Activated CD4-positive, alpha-beta T cell treated with anti-CD3 and anti-CD28 coated beads, Interleukin-10, Interleukin-2, amounts not matched to agents 100 ng/mL and 50 ng/mL, durations not matched to agents 16 hours and 8 hours (primary cell): ENCODE measurements around the gene C19orf18.
"Not testable (repeated sequence)": the region's sequence is repeated elsewhere in the genome, so short reads cannot be mapped to it uniquely, and the experiment has no call there.

Source experiments
- DNase-seq: peaks from one replicate; pipeline ENCODE4 v3.0.0-alpha.2; 2020

Gene C19orf18

GRCh38 chr19:57974434-57974833, at the start of gene C19orf18:
Gene C19orf18, minus strand, starts transcription at chr19:57974534. Its CDS starts 102 bp downstream, at chr19:57974432.
- no peak for DNase-seq

DNA sequence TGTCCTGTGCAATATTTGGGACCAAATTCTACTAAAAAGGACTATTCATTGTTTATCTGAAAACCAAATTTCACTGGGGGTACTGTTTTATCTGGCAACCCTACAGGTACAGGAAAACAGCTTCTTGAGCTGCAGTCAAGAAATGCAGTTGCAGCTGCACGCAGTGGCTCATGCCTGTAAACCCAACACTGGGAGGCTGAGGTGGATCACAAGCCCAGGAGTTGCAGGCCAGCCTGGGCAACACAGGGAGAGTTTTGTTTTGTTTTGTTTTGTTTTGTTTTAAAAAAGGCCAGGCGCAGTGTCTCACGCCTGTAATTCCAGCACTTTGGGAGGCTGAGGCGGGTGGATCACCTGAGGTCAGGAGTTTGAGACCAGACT, 47.9 kb upstream of the C19orf18 start:
- DNase-seq, result no peak

DNA sequence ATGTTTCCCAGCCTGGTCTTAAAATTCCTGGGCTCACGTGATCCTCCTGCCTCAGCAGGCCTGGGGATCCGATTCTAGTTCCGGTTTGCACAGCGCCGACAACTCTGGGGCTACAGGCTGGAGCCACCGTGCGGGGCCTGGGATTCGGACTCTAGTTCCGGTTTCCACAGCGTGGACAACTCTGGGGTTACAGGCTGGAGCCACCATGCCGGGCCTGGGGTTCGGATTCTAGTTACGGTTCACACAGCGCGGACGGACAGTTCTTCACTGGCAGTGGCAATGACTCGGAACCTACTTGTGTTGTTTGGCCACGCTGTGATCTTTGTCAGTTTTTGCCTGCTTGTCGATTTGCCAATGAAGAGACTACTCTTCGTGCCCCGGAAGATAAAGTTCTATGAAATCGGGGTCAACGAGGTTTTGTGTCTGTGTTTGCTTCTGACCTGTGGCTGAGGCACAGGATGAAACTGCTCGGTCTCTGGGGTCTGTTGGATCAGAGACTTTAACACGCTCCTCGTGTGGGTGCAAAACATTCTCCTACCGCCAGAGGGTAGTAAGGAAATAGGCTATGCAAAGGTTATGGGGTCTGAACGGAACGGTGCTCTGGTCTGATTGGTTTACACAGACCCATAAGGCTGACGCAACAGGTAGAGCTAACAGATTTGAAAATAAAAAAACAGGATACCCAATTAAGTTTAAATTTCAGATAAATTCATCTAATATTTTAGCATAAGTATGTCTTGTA, 47.4 kb upstream of the C19orf18 start:
- peak; percentile 16 for DNase-seq

GRCh38 chr19:58020129-58020528, 45.8 kb upstream of the C19orf18 start:
- DNase-seq, result no peak

DNA sequence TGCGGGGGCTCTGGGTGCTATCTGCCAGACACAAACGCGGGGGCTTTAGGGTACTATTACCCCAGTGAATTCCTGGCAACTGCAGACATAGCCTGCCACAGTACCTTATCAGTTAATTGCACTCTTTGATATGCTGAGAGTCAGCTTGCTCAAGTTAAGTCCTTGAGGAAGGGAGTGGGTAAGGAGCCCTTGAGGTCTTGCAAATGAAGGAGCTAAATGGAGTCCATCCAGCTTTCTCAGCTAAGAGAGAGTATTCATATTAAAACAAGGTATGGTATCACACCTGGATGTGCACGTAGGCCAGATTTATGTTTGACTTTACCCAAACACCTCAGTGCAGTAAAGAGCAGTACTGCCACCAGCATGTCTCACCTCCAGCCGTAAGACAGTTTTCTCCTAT, 39.8 kb upstream of the C19orf18 start:
- DNase-seq, result no peak

- DNase-seq, result no peak
These were observed 36.2 kb upstream of the C19orf18 start for GRCh38 chr19:58010507-58010906.

DNA sequence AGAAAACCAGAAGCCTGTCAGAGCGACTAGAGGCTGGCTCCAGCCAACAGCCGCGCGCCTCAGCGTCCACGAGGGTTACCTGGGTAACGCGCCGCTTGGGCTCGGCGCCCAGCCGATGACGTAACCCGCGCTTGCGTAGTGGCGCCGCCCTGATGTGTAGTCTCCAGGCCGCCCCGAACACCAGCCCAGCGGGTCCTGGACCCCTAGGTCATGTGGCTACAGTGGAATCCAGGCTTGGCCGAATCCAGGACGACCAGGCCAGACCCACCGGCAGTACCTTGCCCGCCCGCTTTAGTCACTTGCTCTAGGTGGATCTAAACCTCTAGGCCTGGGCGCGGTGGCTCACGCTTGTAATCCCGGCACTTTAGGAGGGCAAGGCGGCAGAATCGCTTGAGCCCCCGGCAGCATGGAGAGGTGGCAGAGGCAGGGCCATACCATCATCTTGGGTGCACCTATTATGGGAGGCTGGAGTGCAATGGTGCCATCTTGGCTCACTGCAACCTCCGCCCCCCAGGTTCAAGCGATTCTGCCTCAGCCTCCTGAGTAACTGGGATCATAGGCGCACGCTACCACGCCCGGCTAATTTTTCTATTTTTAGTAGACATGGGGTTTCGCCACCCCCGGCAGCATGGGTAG, 35.5 kb upstream of the C19orf18 start:
- DNase-seq, result peak; percentile 56

DNA sequence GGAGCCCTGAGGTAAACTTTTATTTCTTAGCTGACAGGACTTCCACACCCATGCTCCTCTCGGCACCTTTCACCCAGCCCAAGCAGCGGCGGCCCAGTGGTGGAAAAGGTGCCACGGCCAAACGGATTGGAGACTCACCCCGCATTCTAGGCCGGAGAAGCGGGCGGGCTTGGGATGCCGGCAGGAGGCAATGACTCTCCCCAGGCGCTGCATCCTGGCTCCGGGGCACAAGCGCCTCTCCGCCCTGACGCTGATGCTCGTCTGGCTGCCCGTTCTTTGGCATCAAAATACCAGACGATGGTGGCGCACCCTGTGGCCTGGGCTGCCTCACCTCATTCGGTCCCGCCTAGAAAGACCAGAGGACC, 34.9 kb upstream of the C19orf18 start:
- DNase-seq, result no peak

DNA sequence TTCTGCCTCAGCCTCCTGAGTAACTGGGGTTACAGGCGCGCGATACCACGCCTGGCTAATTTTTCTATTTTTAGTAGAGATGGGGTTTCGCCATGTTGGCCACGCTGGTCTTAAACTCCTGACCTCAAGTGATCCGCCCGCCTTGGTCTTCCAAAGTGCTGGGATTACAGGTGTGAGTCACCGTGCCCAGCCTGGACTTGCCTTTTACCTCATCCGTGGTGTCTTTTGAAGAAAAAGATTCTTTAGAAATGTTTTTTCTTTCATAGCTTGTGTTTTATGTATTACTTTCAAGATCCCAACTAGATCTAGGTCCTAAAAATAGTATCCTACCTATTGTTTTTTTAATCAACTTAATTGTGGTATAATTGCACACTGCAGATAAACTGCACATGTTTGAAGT, 34.5 kb upstream of the C19orf18 start:
- DNase-seq, result not testable (repeated sequence)

DNA sequence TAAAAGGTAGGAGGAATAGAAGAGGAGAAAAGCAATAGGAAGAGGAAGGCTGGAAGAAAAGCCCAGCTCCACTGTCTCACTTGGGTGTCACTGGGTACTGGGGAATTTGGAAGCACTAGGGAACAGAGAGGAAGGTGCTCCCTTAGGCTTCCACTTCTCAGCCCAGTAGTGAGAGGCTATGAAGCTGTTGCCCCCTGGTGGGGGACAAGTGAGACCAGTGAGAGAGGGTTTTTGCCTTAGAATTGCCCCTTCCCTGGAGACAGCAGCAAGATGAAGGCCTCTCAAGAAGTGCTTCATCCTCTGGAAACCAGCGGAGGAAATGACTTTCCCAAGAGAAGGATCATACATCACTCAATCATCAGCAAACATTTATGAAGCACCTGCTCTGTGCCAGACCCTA, 33.0 kb upstream of the C19orf18 start:
- peak; percentile 1 for DNase-seq

GRCh38 chr19:58003174-58003828, 29.0 kb upstream of the C19orf18 start:
- DNase-seq, result no peak

- peak; percentile 87 for DNase-seq
These were observed 28.2 kb upstream of the C19orf18 start, which contains the start of gene ZNF606 for GRCh38 chr19:58002384-58003173. Gene ZNF606, minus strand, starts transcription at chr19:58002820. Its CDS starts 1,501 bp downstream, at chr19:58001319.

- peak; percentile 9 for DNase-seq
These were observed 27.6 kb upstream of the C19orf18 start for GRCh38 chr19:58001895-58002369.

DNA sequence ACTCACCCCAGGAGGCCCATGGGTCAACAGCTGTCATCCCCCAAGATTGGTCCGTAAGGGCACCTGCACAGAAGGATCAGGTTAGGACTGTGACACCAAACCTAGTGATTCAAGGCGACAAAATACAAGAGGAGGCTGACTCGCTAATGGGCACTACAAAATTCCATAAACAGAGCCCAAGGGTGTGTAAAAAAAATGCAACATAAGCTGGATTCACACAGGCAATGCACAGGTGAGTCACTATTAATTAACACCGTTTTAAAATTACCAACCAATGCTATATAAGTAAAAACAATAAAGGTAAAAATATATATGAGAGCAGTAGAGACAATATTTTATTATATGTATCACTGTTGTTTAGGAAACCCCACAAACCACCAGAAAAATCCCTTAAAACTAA, 26.3 kb upstream of the C19orf18 start:
- no peak for DNase-seq

- DNase-seq, result no peak
These were observed 18.5 kb upstream of the C19orf18 start for GRCh38 chr19:57992841-57993240.

GRCh38 chr19:57978586-57979289, 4.4 kb upstream of the C19orf18 start:
- DNase-seq, result no peak

- no peak for DNase-seq
These were observed 9.6 kb downstream of the C19orf18 start for GRCh38 chr19:57964761-57965160.

DNA sequence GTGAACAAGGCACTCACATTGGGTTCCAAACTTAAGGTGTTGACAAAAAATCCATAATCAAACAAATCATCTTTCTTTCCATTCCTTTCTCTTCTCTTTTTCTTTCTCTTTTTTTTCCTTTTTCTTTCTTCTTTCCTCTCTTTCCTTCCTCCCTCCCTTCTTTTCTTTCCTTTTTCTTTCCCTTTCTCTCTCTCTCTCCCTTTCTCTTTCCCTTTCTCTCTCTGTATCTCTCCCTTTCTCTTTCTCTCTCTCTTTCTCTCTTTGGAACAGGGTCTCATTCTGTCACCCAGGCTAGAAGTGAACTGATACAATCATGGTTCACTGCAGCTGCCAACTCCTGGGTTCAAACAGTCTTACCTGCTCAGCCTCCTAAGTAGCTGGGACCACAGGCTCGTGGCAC, 12.5 kb downstream of the C19orf18 start:
- no peak for DNase-seq

- DNase-seq, result no peak
These were observed 19.3 kb downstream of the C19orf18 start for GRCh38 chr19:57954996-57955395.

DNA sequence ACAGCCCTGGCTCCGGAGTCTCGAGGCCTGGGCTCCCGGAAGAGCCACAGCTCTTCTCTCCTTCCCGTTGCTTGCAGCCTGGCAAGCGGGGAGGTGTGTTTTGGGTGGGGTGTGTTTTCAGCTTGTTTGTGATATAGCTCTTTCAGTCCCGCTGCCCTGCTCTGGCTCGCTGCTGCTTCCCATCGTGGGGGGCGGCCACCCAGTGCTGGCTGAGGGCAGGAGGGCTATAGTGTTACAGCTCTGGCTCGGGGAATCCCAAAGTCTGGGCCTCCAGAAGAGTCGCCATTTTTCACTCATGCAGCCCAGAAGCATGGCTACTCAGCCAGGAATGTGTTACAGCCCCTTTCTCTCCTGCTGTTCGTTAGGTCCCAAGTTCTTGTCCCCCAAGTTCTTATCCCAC, 24.6 kb downstream of the C19orf18 start:
- no peak for DNase-seq

- DNase-seq, result no peak
These were observed 25.0 kb downstream of the C19orf18 start for GRCh38 chr19:57949296-57949695.

DNA sequence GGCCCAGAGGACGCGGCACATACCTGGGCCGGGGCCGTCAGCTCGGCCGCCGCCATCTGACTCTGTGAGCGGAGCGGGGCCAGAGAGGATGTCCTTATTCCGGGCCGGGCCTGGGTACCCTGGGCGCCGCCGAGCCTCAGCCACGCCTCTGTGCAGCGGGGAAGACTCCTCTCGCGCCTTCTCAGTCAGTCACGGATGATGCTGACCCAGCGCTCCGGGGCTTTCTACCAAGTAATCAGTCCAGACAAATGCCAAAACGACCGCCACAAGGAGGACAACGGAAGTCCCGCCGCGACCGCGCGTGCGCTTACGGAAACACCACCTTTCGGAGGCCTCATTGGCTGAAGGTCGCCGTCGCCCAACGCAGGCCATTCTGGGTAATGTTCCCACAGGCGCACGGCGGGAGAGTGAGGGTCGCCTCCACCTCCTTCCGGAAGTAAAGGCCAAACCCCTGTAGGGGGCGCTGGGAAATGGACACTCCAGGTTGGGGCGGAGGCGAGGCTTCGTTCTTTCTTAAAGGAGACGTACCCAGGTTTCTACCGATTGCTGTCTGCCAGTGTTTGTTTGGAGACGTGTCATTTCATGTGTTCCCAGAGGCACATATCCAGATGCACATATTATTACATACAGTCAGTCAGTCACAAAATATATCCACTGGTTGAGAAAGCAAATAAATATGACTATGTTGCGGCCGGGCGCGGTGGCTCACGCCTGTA, 26.8 kb downstream of the C19orf18 start, which contains the start of gene ZNF256:
Gene ZNF256 (minus strand): TSS at position 288 of the 716 bp plus-strand sequence. CDS start 232 bp downstream, at position 56.
- DNase-seq, result peak; percentile 93
